ENCODE measurements around the gene TMEM14C. TPM values are rescaled to one million over a fixed set of nuclear protein-coding genes. Genes with fewer than 3 reads are reported as not detected.
A peak's percentile ranks its signal among the peaks of the same experiment; 100 is the strongest.

The TMEM14C gene
- total RNA-seq (10 to 100 TPM in 4 of 5 donors, 1 to 10 TPM in 1; 1.4 to 99.5 (median 67.0) TPM), polyA plus RNA-seq (100 to 1,000 TPM; 119 to 139 (median 119) TPM)
- long read RNA-seq, donor 1, transcript TMEM14C-201 (6 exons, 1,113 nt), result major isoform, 19 of 25 reads
- long read RNA-seq, donor 1, partial matches to known transcripts, result 6 of 25 reads
- long read RNA-seq, donor 1, other reads (novel, unspliced or antisense), result 0 of 25 reads
- long read RNA-seq, donor 2, transcript TMEM14C-201 (6 exons, 1,113 nt), result major isoform, 38 of 49 reads
- long read RNA-seq, donor 2, partial matches to known transcripts, result 8 of 49 reads
- long read RNA-seq, donor 2, other reads (novel, unspliced or antisense), result 0 of 49 reads
- long read RNA-seq, donor 3, transcript TMEM14C-201 (6 exons, 1,113 nt), result major isoform, 29 of 39 reads
- long read RNA-seq, donor 3, partial matches to known transcripts, result 6 of 39 reads
- long read RNA-seq, donor 3, other reads (novel, unspliced or antisense), result 0 of 39 reads
- long read RNA-seq, donor 4, transcript TMEM14C-201 (6 exons, 1,113 nt), result major isoform, 7 of 7 reads
- long read RNA-seq, donor 4, partial matches to known transcripts, result 0 of 7 reads
- long read RNA-seq, donor 4, other reads (novel, unspliced or antisense), result 0 of 7 reads
- long read RNA-seq, donor 5, transcript TMEM14C-201 (6 exons, 1,113 nt), result major isoform, 49 of 52 reads
- long read RNA-seq, donor 5, partial matches to known transcripts, result 0 of 52 reads
- long read RNA-seq, donor 5, other reads (novel, unspliced or antisense), result 0 of 52 reads
- long read RNA-seq, donor 6, transcript TMEM14C-201 (6 exons, 1,113 nt), result major isoform, 103 of 119 reads
- long read RNA-seq, donor 6, partial matches to known transcripts, result 11 of 119 reads
- long read RNA-seq, donor 6, other reads (novel, unspliced or antisense), result 0 of 119 reads
- long read RNA-seq, donor 7, transcript TMEM14C-201 (6 exons, 1,113 nt), result major isoform, 69 of 107 reads
- long read RNA-seq, donor 7, partial matches to known transcripts, result 29 of 107 reads
- long read RNA-seq, donor 7, other reads (novel, unspliced or antisense), result 0 of 107 reads
- long read RNA-seq, donor 8, transcript TMEM14C-201 (6 exons, 1,113 nt), result major isoform, 60 of 73 reads
- long read RNA-seq, donor 8, partial matches to known transcripts, result 8 of 73 reads
- long read RNA-seq, donor 8, other reads (novel, unspliced or antisense), result 0 of 73 reads
- long read RNA-seq, donor 9, transcript TMEM14C-201 (6 exons, 1,113 nt), result major isoform, 55 of 65 reads
- long read RNA-seq, donor 9, transcript TMEM14C-205 (6 exons, 1,177 nt), result minor isoform, 5 of 65 reads
- long read RNA-seq, donor 9, partial matches to known transcripts, result 5 of 65 reads
- long read RNA-seq, donor 9, other reads (novel, unspliced or antisense), result 0 of 65 reads
- long read RNA-seq, donor 10, transcript TMEM14C-201 (6 exons, 1,113 nt), result major isoform, 20 of 27 reads
- long read RNA-seq, donor 10, partial matches to known transcripts, result 7 of 27 reads
- long read RNA-seq, donor 10, other reads (novel, unspliced or antisense), result 0 of 27 reads

GRCh38 chr6:10722820-10723566, at the start of gene TMEM14C:
TMEM14C (plus strand) TSS chr6:10723070; CDS start chr6:10724614, 1,544 bp downstream.
- no peak for TF ChIP-seq CTCF (IDR thresholded peaks at IDR 0.05)
- peak; percentile 68 to 96 (median 95) for TF ChIP-seq POLR2AphosphoS5 (IDR thresholded peaks at IDR 0.05)
- peak in 1 of 4 donors; percentile 52 for TF ChIP-seq POLR2A (IDR thresholded peaks at IDR 0.05)
- no peak for TF ChIP-seq EP300 (IDR thresholded peaks at IDR 0.05)
- peaks cover 18 to 58% (median 41%) of the 10 kb centered on the region in 4 donors for H3K4me1 ChIP-seq
- intact Hi-C loops (cut with DNase I; ENCODE audit: low total_unique reads), result no loop called here
- peak within 1 kb of the TSS; percentile 48 to 92 (median 90) for H3K27ac ChIP-seq
- peak; percentile 99 for DNase-seq
- no peaks in the 10 kb centered on the region for H3K27me3 ChIP-seq
- peak within 1 kb of the TSS; percentile 60 to 78 (median 74) for H3K4me3 ChIP-seq
- peaks cover 11 to 32% (median 28%) of the 10 kb centered on the region in 4 donors for H3K36me3 ChIP-seq
- H3K9me3 ChIP-seq, result peaks cover 0 to 7% (median 0%) of the 10 kb centered on the region in 4 donors
- WGBS, 5 donors, result 0 to 1% (median 1%) methylated on average over 33 to 55 of the region's 55 CpGs

- WGBS, 5 donors, result 95 to 99% (median 97%) methylated on average over 7 of the region's 7 CpGs
These were observed 46.5 kb upstream of the TMEM14C start for GRCh38 chr6:10676403-10676802.

GRCh38 chr6:10678456-10678855, 44.4 kb upstream of the TMEM14C start:
- H3K4me1 ChIP-seq, result no peaks in the 10 kb centered on the region
- H3K27ac ChIP-seq, result no peak overlapping the region
- DNase-seq, result no peak
- TF ChIP-seq POLR2A (IDR thresholded peaks at IDR 0.05) (no peak), POLR2AphosphoS5 (IDR thresholded peaks at IDR 0.05) (no peak), EP300 (IDR thresholded peaks at IDR 0.05) (no peak), CTCF (IDR thresholded peaks at IDR 0.05) (no peak)
- intact Hi-C loops (cut with DNase I; ENCODE audit: low total_unique reads), result no loop called here
- no peaks in the 10 kb centered on the region for H3K9me3 ChIP-seq
- WGBS, 5 donors, result 80 to 87% (median 84%) methylated on average over 4 of the region's 4 CpGs
- no peaks in the 10 kb centered on the region for H3K27me3 ChIP-seq
- H3K4me3 ChIP-seq, result no peak overlapping the region
- no peaks in the 10 kb centered on the region for H3K36me3 ChIP-seq

More at GRCh38 chr6:10676403-10676802, 46.5 kb upstream of the TMEM14C start:
- Histone ChIP-seq H3K4me1 (no peaks in the 10 kb centered on the region), H3K27me3 (no peaks in the 10 kb centered on the region), H3K9me3 (no peaks in the 10 kb centered on the region), H3K27ac (no peak overlapping the region), H3K4me3 (no peak overlapping the region), H3K36me3 (no peaks in the 10 kb centered on the region)
- no peak for DNase-seq
- no peak for TF ChIP-seq EP300 (IDR thresholded peaks at IDR 0.05)
- no peak for TF ChIP-seq CTCF (IDR thresholded peaks at IDR 0.05)
- no peak for TF ChIP-seq POLR2AphosphoS5 (IDR thresholded peaks at IDR 0.05)
- TF ChIP-seq POLR2A (IDR thresholded peaks at IDR 0.05), result no peak
- intact Hi-C loops (cut with DNase I; ENCODE audit: low total_unique reads), result no loop called here

Data from stomach (tissue), 19 donors.